HG02885 (cell line): ENCODE measurements around the gene MGAT5.

ENCODE experiments used
- ATAC-seq: cut with Tn5 transposase; IDR thresholded peaks from one replicate; pipeline ENCODE4 v1.9.1; 2021; ENCODE audit warnings: mild to moderate bottlenecking; ENCODE audit not compliant: unreplicated experiment, poor library complexity

MGAT5 gene

DNA sequence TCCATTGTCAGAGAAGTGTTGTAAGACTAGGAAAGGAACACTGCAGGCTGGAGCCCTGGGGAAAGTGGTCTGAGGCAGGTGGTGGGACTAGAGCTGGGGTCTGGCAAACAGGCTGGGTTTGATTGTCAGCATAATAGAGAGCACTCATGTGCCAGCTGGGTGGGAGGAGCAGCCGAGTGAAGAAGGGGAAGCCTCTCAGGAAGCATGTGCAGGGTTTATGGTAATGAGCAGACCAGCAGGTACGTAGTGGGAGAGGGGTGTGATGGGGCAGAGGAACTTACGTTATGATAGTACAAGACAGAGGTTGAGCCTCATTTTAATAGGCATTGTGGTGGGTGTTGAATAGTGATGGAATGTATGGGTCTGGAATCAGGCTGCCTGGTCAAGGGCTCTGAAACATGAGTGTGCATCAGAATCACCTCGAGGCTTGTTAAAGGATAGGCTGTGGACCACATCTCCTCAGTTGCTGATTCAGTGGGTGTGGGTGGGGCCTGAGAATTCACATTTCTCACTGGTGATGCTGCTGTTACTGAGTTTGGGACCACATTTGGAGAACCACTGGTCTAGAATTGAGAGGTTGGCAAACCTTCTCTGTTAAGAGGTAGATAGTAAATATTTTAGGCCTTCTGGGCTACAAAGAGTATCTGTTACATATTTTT lies 1.7 kb upstream of the MGAT5 start:
- no peak for ATAC-seq

DNA sequence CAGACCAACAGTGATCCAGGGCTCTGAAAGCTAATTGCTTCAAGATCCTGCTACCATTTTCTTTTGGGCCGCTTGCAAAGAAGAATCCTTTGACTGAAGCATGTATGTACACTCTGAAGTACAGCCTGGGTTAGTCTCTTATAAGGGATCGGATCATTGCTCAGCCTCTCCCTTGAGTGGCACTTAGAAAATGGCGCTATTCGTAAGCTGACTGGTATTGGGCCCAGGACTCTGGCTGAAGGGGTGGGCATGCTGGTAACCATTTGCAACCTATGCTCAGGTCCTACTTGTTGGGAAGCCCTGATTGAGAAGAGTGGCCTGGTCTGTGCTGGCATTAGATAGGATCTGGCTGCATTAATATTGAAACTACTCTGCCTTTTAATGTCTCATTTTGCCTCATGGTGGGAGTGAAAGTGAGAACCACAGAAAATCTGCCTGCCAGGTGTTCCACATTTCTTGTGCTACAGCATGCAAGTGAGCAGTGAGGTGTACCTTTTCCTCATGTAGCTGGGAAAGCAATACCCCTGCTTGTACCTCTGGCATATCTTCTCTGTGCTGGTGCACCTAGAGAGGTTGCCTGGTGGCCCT lies 661 bp upstream of the MGAT5 start:
- peak; percentile 71 for ATAC-seq

DNA sequence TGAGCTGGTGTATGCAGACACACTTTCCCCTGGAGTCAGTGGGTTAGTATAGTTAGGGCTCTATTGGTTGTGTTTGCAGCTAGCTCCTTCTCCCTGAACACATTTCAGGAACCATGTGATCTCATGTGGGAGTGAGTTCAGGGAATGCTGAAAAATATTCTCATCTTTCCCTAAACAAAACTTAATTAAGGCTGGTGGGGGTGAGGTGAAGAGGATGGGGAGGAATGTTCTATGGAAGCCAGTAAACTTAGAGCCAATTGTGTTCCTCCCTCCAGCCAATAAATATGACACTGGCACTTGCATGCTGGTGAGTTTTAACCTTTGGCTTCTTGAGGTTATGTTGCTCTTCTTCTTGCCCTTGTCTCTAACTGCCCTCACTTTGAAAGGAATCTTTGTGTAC lies 952 bp downstream of the MGAT5 start:
- ATAC-seq = no peak

DNA sequence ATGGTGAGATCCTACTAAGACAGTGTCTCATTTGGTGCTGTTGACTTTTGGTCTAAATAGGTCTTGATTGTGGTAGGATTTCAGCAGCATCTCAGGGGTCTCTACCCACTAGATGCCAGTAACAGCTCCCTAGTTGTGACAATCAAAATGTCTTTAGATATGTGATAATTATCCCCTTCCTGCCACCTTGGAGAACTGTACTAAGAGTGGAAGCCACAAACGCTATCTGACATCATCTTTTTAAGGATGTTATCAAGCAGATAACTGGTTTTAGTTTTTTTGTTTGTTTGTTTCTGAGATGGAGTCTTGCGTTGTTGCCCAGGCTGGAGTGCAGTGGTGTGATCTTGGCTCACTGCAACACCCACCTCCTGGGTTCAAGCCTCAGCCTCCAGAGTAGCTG lies 3.1 kb downstream of the MGAT5 start:
- ATAC-seq = no peak

DNA sequence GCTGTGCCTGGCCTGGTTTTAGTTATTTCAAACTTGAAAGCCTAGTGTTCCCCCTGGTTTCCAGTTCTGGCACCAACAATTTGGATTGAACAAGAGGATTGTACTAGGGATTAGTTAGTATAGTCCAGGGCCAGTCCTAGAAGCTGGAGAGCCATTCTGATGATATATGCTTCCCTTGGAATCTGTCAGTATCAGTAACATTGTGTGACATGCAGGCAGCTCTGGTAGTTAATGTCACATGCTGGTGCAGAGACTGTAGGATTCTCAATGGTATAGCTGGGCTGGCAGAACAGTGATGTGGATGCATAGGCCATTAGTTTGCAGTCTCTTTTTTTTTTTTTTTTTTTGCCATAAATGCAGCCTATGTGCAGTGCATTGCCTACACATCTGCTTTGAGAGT lies 3.6 kb downstream of the MGAT5 start:
- no peak for ATAC-seq

DNA sequence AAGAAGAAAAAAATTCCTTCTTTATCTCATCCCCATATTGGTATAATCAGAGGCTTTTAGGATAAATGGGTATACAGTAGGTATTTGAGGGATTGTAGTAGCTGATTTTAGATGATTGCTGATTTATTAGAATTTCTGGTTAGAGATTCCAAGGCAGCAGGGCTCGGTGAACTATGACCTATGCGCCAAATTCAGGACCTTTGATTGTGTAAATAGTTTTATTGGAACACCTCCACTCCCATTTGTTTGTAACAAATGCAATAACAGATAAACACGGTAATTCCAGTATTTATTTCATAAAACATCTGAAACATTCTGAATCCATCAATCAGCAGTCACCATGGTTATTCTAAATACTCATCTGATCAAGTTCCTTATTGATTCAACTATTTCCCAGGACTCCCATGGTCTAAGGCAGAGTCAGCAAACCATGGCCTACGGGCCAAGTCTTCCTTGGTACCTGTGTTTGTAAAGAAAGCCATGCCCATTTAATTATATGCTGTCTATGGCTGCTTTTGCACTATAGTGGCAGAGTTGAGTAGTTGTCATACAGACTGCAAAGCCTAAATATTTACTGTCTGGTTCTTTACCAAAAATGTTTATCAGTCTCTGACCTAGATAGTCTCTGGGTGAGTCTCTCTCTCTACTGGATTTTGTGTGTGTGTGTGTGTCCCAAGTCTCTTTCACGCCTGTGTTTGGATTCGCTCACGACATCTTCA lies 4.3 kb downstream of the MGAT5 start:
- no peak for ATAC-seq

DNA sequence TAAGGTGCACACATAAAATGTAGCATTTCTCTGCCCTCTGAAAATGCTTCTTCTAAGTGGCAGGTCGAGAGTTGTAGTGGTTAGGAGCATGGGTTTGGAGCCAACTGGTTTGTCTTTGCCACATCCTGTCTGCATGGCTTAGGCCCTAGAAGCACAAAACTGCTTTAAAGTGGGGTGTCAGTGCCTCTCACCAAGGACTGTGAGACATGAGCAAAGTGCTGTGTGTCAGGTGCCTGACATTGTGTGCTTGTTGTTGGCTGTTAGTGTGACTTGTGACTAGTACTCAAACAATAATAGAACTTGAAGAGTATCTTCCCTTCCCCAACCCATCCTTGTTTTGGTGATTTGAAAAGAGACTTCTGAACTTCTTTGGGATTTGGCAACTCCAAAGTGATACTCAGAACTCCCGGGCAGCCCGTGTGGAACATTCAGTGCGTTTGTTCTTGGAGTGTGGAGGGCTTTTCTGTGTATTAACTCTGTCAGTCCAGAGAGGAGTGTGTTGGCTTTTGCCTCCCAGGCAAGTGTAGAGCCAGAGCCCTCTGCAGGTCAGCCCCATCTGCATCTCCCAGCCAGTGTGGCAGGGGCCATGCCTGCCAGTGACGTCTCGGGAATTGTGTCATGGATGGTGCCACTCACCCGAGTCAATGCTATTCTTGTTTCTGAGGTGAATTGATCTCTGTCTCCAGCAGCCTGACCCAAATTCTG lies 5.0 kb downstream of the MGAT5 start:
- no peak for ATAC-seq

DNA sequence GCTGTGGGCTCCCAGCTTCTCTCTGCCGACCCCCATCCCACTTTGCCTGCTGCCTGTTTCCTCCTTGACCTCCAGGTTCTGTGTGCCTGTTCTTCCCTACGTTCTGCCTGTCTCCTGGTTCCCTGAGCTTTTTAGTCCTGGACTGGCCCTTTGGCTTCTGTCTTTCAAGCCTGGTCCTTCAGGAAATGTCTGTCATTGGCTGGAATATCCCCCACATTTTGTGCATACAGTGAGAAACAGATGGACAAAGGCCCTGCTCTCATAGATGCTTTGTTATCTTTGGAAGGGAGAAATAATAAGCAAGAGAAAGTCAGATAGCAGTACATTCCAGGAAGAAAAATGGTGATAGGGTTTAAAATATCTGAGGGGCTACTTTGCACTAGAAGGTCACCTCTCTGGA lies 5.7 kb downstream of the MGAT5 start:
- ATAC-seq = no peak

DNA sequence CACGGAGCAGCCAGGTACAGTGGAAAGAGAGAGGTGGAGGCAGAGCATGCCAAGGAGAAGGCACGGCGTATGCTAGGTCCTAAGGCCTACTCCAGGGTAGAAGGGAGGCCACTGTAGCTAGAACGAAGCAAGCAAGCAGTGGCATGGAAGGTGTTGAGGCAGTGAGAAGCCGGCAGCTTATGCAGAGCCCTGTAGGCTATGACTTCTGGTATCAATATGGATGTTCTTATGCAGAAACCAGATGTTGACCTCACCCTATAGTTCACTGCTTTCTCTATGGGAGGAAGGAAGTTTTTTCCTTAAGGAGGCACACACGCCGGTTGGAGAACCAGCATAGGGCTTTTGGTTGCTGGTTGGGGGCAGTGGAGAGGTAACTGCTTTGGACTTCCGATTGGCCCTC lies 6.1 kb downstream of the MGAT5 start:
- ATAC-seq = no peak

DNA sequence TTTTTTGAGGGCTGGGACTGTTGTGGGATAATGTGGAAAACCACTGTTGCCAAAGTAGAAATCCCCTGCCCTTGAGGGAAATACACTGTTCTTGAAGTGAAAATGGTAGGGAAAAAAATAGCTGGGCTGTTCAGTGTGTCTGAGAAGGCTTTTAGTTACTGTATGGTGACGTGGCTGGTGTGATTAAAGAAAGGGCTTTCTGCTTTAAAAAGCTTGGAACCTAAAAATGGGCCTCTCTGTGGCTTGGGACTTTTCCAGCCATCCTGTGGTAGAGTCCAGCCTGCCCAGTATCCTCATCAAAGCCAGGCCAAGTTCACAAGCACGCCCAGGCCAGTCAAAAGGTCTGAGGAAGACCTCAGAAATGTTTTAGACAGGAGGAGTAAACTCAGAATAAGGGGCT lies 6.8 kb downstream of the MGAT5 start:
- no peak for ATAC-seq

DNA sequence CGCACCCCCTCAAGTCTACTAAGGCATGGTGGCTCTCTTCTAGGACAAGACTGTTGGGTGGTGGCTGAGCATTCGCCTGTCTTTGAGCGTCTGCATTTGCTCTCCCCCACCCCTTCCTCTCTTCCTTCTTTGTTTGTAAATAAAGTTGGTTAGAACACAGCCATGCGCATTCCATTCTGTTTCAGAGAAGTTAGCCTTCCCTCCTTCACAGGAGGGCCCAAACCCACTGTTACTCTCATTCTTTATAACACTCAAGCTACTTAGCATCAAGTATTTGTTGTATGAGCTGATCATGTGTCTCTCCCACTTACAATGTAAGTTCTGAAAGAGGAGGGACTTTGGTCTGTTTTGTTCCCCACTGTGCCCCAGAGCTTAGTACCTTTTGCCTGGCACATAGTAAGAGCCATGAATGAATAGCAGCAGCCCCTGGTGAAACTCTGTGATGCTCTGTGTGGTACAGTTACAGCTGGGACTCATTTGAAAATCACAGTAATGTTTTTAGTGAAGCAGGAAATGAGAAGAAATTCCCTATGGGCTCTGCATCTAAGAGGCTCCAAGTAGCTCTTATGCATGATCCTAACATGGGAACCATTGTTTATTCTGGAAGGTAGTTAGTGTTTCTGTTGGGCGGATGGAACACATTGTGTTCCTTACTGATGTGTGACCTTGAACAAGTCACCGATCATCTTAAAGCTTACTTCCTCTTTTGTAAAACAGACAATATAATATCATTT lies 7.7 kb downstream of the MGAT5 start:
- peak; percentile 60 for ATAC-seq

DNA sequence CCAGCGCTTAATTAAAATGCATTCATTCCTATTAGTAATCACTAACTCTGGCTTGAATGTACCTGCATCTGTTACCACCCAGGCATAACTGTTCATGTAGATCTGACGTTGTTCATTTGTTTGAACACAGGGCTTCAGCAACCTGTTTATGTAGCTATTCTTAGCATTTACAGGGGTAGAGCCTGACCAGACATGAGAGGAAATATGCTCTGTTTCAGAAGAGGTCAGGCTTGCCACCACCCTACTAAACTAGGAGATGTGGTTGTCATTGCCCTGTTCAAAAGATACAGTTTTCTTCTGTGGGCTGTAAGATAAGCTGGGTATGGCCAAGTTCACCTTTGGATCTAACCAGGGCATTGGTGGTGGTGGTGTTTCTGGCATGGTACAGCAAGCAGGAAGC lies 8.8 kb downstream of the MGAT5 start:
- ATAC-seq = peak; percentile 44

DNA sequence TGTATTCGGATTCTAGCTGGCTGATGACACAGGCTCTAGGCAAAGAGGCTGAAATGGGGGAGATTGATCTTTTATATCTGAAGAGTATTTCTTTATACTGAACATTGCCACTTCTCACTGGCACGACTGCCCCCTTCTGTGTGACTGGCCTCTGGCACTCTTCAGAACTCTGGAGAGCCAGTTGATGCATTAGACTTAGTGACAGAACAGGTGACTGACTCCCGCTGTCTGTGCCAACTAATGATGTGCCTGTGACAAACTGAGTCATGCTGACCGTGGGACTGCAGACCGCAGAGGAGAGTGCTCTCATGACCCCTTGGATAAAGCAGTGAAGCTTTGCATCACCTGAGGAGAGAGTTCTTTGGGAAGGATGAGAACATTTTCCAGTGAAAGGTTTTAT lies 14.4 kb downstream of the MGAT5 start:
- ATAC-seq = no peak

DNA sequence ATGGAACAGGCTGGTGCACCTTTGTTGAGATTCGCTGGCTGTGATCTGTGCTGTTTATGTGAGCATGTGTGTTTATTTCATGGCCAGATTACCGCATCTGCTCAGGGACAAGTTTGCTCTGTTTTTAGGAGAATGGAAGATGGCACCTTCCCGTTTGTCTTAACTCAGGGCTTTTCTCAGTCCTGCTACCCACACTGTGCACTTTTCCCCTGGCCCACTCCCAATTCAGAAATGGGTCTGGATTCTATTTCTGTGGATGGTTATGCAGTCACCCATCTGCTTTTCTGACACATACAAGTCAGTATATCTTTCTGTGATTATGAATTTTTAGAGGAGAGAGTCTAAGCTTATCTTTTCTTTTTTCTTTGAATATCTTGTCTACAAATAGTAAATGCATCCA lies 15.4 kb downstream of the MGAT5 start:
- ATAC-seq = no peak

DNA sequence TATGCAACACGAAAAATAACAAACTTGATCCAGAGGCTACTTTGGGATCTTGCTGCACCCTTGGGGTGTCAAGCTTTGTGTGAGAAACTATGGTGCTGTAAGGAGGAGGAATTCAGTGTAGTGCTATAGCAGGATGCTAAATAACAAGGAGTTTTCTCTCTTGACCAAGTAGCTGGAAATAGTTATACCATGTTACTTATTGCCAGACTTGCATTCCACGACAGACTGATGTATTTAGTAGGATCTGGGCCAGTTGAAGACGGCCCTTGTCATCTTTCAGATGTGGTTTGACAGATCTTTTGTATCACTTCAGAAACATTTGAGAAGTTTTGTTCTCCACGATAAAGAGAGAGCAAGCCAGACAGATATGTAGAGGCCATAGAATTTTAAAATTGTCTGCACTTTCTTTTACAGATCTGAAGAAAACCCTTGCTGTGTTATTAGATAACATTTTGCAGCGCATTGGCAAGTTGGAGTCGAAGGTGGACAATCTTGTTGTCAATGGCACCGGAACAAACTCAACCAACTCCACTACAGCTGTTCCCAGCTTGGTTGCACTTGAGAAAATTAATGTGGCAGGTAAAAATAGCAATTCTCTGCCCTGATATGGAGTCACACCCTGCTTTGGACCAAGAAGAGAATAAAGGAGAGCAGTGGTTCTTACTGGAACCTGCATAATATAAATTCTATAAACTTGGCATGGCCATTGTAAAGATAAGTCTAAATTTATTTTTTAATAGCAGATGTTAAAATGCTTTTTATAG lies 16.3 kb downstream of the MGAT5 start:
- no peak for ATAC-seq

DNA sequence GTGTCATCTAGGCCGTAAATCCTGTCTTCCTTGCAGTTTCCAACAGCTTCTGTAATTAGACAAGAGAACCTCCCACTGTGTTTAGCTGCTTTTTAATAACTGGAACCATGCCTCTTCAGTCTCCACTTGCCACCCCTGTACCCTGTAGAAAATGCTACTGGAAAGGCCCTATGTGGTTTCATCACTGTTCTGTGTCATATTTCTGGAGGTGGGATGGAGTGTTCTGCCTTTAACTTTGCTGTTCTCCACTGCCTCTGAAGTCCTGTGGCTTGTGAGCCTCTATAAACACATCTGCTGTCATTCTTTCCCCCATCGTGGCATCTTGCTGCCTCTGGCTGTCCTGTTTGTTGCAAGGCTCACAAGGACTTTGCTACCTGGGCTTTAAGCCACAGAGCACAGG lies 17.9 kb downstream of the MGAT5 start:
- peak; percentile 19 for ATAC-seq

DNA sequence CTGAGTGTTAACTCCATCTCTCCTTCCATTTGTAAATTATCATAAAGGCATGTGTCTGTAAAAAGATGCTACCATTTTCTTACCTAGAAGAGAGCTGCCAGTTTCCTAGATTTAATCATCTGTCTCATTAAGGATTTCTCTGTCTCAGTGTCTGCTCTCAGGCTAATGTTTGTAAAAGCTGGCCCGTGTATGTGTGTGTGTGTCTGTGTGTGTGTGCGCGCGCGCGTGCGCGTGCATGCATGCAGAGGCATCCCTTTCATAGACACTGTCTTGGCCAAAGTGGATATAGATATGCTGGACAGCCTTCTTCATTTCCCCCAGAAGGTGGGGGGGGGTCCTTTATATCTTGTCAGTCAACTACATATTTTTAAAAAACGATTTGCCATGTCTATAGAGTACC lies 18.9 kb downstream of the MGAT5 start:
- no peak for ATAC-seq

DNA sequence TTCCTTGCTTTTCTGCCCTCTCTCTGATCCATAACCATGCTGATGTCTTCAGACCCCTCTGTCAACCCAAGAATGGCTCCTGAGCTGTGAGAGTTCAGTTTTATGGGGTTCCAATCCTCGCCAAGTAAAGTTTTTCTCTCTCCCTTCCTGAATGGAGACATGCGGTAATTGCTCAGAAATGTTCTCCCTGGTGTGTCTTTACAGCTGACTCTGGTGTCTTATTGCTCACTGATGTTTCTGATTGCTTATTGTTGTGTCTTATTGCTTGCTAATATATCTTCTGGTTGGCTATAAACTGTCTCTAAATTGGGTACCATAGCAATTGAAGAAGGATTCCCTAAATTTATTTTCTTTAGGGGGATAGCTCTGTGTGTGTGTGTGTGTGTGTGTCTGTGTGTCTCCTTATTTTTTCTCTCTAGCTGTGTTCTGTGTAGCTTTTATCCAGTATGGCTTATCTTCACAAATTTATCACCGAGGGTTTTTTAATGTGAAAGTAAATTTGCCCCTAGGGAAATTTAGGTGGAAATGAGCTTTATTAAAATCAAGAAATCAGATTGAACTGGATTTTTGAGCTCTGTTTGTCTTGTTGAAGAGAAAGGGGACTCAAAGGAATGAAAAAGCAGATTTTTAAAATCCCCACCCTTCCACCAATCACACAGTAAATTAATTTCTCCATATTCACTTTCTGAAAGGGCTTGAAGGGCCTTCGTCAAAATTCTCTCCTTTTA lies 19.5 kb downstream of the MGAT5 start:
- ATAC-seq = no peak

DNA sequence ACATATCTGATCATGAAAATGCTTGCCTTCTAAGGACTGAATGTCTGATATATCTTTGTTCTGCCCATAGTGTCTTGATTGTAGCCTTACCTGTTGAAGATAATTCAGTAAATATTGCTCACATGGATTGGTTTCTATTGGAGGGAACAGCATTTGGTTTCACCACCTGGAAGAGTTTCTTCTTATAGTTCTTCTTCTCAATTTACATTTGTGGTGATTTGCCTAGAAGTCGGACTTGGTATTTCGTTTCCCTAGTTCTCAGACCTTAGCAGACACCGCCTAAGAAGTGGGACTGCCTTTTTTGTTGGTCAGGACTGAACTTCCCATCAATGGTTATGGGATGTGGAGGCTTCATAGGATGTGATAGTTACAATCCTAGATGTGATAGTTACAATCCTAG lies 20.2 kb downstream of the MGAT5 start:
- ATAC-seq = no peak
